Measurements from ENCODE around the gene WWOX. TPM values are rescaled to one million over a fixed set of nuclear protein-coding genes. Genes with fewer than 3 reads are reported as not detected.

WWOX gene
- polyA plus RNA-seq, 1 donor from 2014 or later, result 25.6 TPM

DNA sequence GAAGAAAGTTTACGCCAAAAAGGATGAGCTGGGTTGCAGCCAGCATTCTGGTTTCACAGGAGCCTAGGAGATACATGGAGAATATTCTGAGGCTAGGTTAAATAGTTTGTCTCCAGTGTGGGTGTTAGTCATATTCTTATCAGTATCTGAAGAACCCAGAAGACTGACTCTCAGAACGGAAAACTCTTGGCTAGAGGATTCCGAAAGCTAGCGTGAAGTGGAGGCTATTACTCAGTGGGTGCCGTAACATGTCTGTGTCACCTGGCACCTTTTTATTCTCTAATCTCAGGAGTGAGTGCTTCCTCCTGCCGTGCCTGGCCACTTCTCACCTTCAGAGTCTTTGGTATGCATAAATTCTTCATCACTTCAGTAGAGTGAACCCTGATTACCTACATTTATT, 199.5 kb downstream of the WWOX start (continued):
- no peak for TF ChIP-seq EZH2 (IDR thresholded peaks at IDR 0.05; ENCODE audit: borderline replicate concordance, insufficient read depth, low read length, poor library complexity, severe bottlenecking)

DNA sequence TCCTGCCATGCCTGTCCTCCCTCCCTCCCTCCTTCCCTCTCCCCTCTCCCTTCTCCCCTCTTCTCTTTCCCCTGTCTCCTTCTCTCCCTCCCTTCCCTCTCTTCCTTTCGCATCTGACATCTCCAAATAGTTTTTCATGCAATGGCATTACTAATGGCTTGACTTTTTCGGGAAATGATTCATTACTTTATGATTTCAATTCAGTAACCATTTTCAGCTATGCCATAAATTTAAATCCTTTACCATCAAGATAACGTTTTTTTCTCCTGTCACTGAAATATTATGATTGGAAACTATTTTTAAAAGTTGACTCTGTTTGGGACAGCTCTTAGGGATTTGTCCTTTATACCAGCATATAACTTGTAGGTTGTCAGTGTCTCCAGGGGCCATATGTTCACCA, 201.0 kb downstream of the WWOX start:
- no peaks in the 10 kb centered on the region for H3K79me2 ChIP-seq (replicated peaks; ENCODE audit: insufficient read depth, low read length)
- no peak overlapping the region for H3K4me3 ChIP-seq (ENCODE audit: low read length)
- no peaks in the 10 kb centered on the region for H3F3A ChIP-seq (ENCODE audit: insufficient read depth, low read length, poor library complexity, severe bottlenecking)
- H3K9me2 ChIP-seq (ENCODE audit: insufficient read depth, low read length), result no peaks in the 10 kb centered on the region
- H3K9me3 ChIP-seq (ENCODE audit: low read length), result no peaks in the 10 kb centered on the region
- H3K27me3 ChIP-seq (ENCODE audit: insufficient read depth, low read depth, low read length), result no peaks in the 10 kb centered on the region
- H2AFZ ChIP-seq (ENCODE audit: low read depth, low read length), result no peak overlapping the region
- H3K36me3 ChIP-seq (ENCODE audit: insufficient read depth, low read length), result no peaks in the 10 kb centered on the region
- TF ChIP-seq RAD21 (conservative IDR thresholded peaks at IDR 0.05), result no peak
- TF ChIP-seq TAF1 (IDR thresholded peaks at IDR 0.05; ENCODE audit: low read depth), result no peak
- TF ChIP-seq EP300 (conservative IDR thresholded peaks at IDR 0.05; ENCODE audit: poor library complexity, severe bottlenecking), result no peak
- no peak for TF ChIP-seq SMC3 (conservative IDR thresholded peaks at IDR 0.05; ENCODE audit: poor library complexity)
- TF ChIP-seq, protein P1, sequence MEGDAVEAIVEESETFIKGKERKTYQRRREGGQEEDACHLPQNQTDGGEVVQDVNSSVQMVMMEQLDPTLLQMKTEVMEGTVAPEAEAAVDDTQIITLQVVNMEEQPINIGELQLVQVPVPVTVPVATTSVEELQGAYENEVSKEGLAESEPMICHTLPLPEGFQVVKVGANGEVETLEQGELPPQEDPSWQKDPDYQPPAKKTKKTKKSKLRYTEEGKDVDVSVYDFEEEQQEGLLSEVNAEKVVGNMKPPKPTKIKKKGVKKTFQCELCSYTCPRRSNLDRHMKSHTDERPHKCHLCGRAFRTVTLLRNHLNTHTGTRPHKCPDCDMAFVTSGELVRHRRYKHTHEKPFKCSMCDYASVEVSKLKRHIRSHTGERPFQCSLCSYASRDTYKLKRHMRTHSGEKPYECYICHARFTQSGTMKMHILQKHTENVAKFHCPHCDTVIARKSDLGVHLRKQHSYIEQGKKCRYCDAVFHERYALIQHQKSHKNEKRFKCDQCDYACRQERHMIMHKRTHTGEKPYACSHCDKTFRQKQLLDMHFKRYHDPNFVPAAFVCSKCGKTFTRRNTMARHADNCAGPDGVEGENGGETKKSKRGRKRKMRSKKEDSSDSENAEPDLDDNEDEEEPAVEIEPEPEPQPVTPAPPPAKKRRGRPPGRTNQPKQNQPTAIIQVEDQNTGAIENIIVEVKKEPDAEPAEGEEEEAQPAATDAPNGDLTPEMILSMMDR (IDR thresholded peaks at IDR 0.05; ENCODE audit: poor library complexity, severe bottlenecking), result no peak
- no peak for TF ChIP-seq MXI1 (conservative IDR thresholded peaks at IDR 0.05; ENCODE audit: poor library complexity, severe bottlenecking)
- no peak for TF ChIP-seq POLR2AphosphoS5 (IDR thresholded peaks at IDR 0.05)
- TF ChIP-seq, protein P2, sequence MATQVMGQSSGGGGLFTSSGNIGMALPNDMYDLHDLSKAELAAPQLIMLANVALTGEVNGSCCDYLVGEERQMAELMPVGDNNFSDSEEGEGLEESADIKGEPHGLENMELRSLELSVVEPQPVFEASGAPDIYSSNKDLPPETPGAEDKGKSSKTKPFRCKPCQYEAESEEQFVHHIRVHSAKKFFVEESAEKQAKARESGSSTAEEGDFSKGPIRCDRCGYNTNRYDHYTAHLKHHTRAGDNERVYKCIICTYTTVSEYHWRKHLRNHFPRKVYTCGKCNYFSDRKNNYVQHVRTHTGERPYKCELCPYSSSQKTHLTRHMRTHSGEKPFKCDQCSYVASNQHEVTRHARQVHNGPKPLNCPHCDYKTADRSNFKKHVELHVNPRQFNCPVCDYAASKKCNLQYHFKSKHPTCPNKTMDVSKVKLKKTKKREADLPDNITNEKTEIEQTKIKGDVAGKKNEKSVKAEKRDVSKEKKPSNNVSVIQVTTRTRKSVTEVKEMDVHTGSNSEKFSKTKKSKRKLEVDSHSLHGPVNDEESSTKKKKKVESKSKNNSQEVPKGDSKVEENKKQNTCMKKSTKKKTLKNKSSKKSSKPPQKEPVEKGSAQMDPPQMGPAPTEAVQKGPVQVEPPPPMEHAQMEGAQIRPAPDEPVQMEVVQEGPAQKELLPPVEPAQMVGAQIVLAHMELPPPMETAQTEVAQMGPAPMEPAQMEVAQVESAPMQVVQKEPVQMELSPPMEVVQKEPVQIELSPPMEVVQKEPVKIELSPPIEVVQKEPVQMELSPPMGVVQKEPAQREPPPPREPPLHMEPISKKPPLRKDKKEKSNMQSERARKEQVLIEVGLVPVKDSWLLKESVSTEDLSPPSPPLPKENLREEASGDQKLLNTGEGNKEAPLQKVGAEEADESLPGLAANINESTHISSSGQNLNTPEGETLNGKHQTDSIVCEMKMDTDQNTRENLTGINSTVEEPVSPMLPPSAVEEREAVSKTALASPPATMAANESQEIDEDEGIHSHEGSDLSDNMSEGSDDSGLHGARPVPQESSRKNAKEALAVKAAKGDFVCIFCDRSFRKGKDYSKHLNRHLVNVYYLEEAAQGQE (IDR thresholded peaks at IDR 0.05; ENCODE audit: borderline replicate concordance), result no peak
- no peak for TF ChIP-seq EZH2 (IDR thresholded peaks at IDR 0.05; ENCODE audit: borderline replicate concordance, insufficient read depth, low read length, poor library complexity, severe bottlenecking)
- no peak overlapping the region for H3K9ac ChIP-seq (ENCODE audit: low read length)
- no peak overlapping the region for H3K27ac ChIP-seq (ENCODE audit: low read length)
- no peak overlapping the region for H3K4me2 ChIP-seq (ENCODE audit: low read length)
- H4K20me1 ChIP-seq (ENCODE audit: insufficient read depth), result no peaks in the 10 kb centered on the region

DNA sequence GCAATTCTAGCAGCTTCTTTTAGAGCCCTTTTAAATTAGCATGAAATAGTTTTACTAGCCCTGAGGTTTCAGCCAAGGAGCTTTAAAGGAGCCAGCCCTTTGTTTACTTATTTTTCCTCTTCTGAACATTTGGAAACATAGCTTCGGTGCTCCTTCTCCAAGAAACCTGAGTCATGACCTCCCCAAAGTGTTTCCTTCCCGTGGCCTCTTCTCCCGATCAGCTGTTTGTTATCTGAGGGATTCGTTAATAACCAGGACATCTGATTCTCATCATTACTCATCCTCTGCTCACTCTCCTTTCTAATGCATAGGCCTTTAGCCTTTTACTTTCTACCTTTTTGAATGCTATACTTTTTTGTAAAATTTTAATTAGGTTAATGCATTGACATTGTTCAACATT, 204.5 kb downstream of the WWOX start:
- Histone ChIP-seq H3K9me2 (ENCODE audit: insufficient read depth, low read length) (no peaks in the 10 kb centered on the region), H3K27ac (ENCODE audit: low read length) (no peak overlapping the region), H3F3A (ENCODE audit: insufficient read depth, low read length, poor library complexity, severe bottlenecking) (no peaks in the 10 kb centered on the region), H3K27me3 (ENCODE audit: insufficient read depth, low read depth, low read length) (no peaks in the 10 kb centered on the region), H2AFZ (ENCODE audit: low read depth, low read length) (no peak overlapping the region), H3K36me3 (ENCODE audit: insufficient read depth, low read length) (no peaks in the 10 kb centered on the region), H3K4me3 (ENCODE audit: low read length) (no peak overlapping the region), H3K4me2 (ENCODE audit: low read length) (no peak overlapping the region), H4K20me1 (ENCODE audit: insufficient read depth) (no peaks in the 10 kb centered on the region), H3K9ac (ENCODE audit: low read length) (no peak overlapping the region), H3K79me2 (replicated peaks; ENCODE audit: insufficient read depth, low read length) (no peaks in the 10 kb centered on the region), H3K9me3 (ENCODE audit: low read length) (no peaks in the 10 kb centered on the region)
- no peak for TF ChIP-seq SMC3 (conservative IDR thresholded peaks at IDR 0.05; ENCODE audit: poor library complexity)
- no peak for TF ChIP-seq RAD21 (conservative IDR thresholded peaks at IDR 0.05)
- no peak for TF ChIP-seq MXI1 (conservative IDR thresholded peaks at IDR 0.05; ENCODE audit: poor library complexity, severe bottlenecking)
- no peak for TF ChIP-seq POLR2AphosphoS5 (IDR thresholded peaks at IDR 0.05)
- TF ChIP-seq, protein P1 (IDR thresholded peaks at IDR 0.05; ENCODE audit: poor library complexity, severe bottlenecking), result no peak
- no peak for TF ChIP-seq EZH2 (IDR thresholded peaks at IDR 0.05; ENCODE audit: borderline replicate concordance, insufficient read depth, low read length, poor library complexity, severe bottlenecking)
- no peak for TF ChIP-seq TAF1 (IDR thresholded peaks at IDR 0.05; ENCODE audit: low read depth)
- TF ChIP-seq, protein P2 (IDR thresholded peaks at IDR 0.05; ENCODE audit: borderline replicate concordance), result no peak
- no peak for TF ChIP-seq EP300 (conservative IDR thresholded peaks at IDR 0.05; ENCODE audit: poor library complexity, severe bottlenecking)

Data from neural cell (in vitro differentiated cells).